BJ (cell line): ENCODE data around the gene ENO4. TPM values are rescaled to one million over a fixed set of nuclear protein-coding genes. Genes with fewer than 3 reads are reported as not detected.

ENCODE experiments used
- CTCF ChIA-PET: fragments of 350-600 bp; formaldehyde crosslinking; extraction: SDS; loops from one replicate; lab custom pipeline; 2021; ENCODE audit warnings: antibody characterized with exemption, inconsistent platforms; lab: Yijun Ruan, JAX
- POLR2A ChIA-PET: fragments of 300-600 bp; sonication (Branson Sonifier 250); formaldehyde crosslinking; extraction: SDS; loops from one replicate; lab custom pipeline; 2021; ENCODE audit warnings: antibody characterized with exemption; lab: Charles Lee
- DNase-seq: peaks from one replicate; pipeline ENCODE4 v3.0.0-alpha.2; 2011; ENCODE audit warnings: low read depth
- H3K27me3 ChIP-seq: 2 replicates; pipeline ENCODE4 v1.6.0; 2011; ENCODE audit warnings: low read length; ENCODE audit not compliant: control insufficient read depth, insufficient read depth
- H3K36me3 ChIP-seq: 2 replicates; pipeline ENCODE4 v1.5.1; 2011; ENCODE audit warnings: low read length; ENCODE audit not compliant: control insufficient read depth, insufficient read depth
- H3K4me3 ChIP-seq: 2 replicates; pipeline ENCODE4 v1.5.1; 2011; ENCODE audit warnings: low read depth, mild to moderate bottlenecking, control low read depth, low read length
- CTCF ChIP-seq: IDR thresholded peaks from 2 replicates; pipeline ENCODE4 v1.5.1; 2011; ENCODE audit warnings: low read depth, mild to moderate bottlenecking, control low read depth, inconsistent platforms, low read length, moderate library complexity; ENCODE audit not compliant: insufficient read depth
- polyA plus RNA-seq: library from polyadenylated mRNA; depleted of rRNA; stranded (reverse); fragments of >200 nt; gene quantifications from 2 replicates; pipeline ENCODE4 v1.2.3, GENCODE V29; 2011

Gene ENO4
- polyA plus RNA-seq, 1 experiment, result 0.29 TPM

- H3K27me3 ChIP-seq, result peaks cover 1% of the 10 kb centered on the region; the same call in 1 of the 2 replicates
- no peaks in the 10 kb centered on the region for H3K36me3 ChIP-seq
- DNase-seq, result no peak
- ChIA-PET CTCF (interaction anchor here (1.2 kb wide), 1 partner anchor 313 kb away, joined by 3 read pairs; no protein-coding TSS in a partner anchor), POLR2A (no interaction called here)
- no peak overlapping the region for H3K4me3 ChIP-seq
- TF ChIP-seq CTCF, result no peak
Observed at GRCh38 chr10:116853701-116854100, 4.4 kb downstream of the ENO4 start.

GRCh38 chr10:116857156-116857555, 7.9 kb downstream of the ENO4 start:
- ChIA-PET CTCF (interaction anchor here (0.7 kb wide), 1 partner anchor 309 kb away, joined by 3 read pairs; no protein-coding TSS in a partner anchor), POLR2A (no interaction called here)
- no peak for TF ChIP-seq CTCF
- no peak for DNase-seq
- no peaks in the 10 kb centered on the region for H3K36me3 ChIP-seq
- H3K27me3 ChIP-seq, result no peaks in the 10 kb centered on the region
- H3K4me3 ChIP-seq, result no peak overlapping the region

GRCh38 chr10:116861796-116862195, 12.5 kb downstream of the ENO4 start:
- TF ChIP-seq CTCF, result no peak
- Histone ChIP-seq H3K36me3 (no peaks in the 10 kb centered on the region), H3K27me3 (no peaks in the 10 kb centered on the region), H3K4me3 (no peak overlapping the region)
- no peak for DNase-seq
- POLR2A ChIA-PET, result no interaction called here
- CTCF ChIA-PET, result interaction anchor here (0.6 to 1.2 kb wide), 2 partner anchors 62 to 65 kb away, joined by 3 read pairs; no protein-coding TSS in a partner anchor

GRCh38 chr10:116864436-116864835, 15.1 kb downstream of the ENO4 start:
- H3K4me3 ChIP-seq, result no peak overlapping the region
- H3K27me3 ChIP-seq, result no peaks in the 10 kb centered on the region; the same call in 1 of the 2 replicates
- CTCF ChIA-PET, result interaction anchor here (0.9 kb wide), 1 partner anchor 34 kb away, joined by 4 read pairs; no protein-coding TSS in a partner anchor
- POLR2A ChIA-PET, result no interaction called here
- no peak for DNase-seq
- H3K36me3 ChIP-seq, result no peaks in the 10 kb centered on the region
- no peak for TF ChIP-seq CTCF

GRCh38 chr10:116866066-116866465, 16.8 kb downstream of the ENO4 start:
- no peak for TF ChIP-seq CTCF
- ChIA-PET POLR2A (no interaction called here), CTCF (no interaction called here)
- Histone ChIP-seq H3K4me3 (no peak overlapping the region), H3K27me3 (peaks cover under 1% of the 10 kb centered on the region; the same call in 1 of the 2 replicates), H3K36me3 (no peaks in the 10 kb centered on the region)
- no peak for DNase-seq
